ENCODE measurements around the gene TARS1. TPM values are rescaled to one million over a fixed set of nuclear protein-coding genes. Genes with fewer than 3 reads are reported as not detected.

The TARS1 gene
- 100 to 1,000 TPM; 103 to 163 TPM for total RNA-seq
- long read RNA-seq, full-length matches to known transcripts: 202 of 238 reads
- long read RNA-seq, partial matches to known transcripts: 30 of 238 reads
- long read RNA-seq, other reads (novel, unspliced or antisense): 6 of 238 reads

- DNase-seq (peak; percentile 97 to 99), ATAC-seq (peak; percentile 92)
- intact Hi-C loops (cut with DNase I, micrococcal nuclease): no loop called here
Observed at GRCh38 chr5:33440482-33441240, at the start of gene TARS1. Gene TARS1, plus strand, starts transcription at chr5:33440965. Its CDS starts 122 bp downstream, at chr5:33441087.

- DNase-seq: no peak
- no peak for ATAC-seq
- intact Hi-C loops (cut with DNase I, micrococcal nuclease): no loop called here
Observed at GRCh38 chr5:33398501-33398900, 42.3 kb upstream of the TARS1 start.

GRCh38 chr5:33400675-33401074 lies 40.1 kb upstream of the TARS1 start:
- intact Hi-C loops (cut with DNase I, micrococcal nuclease): no loop called here

GRCh38 chr5:33401482-33402390 lies 39.0 kb upstream of the TARS1 start:
- ATAC-seq: no peak
- intact Hi-C loops (cut with DNase I, micrococcal nuclease): no loop called here

More at GRCh38 chr5:33400675-33401074, 40.1 kb upstream of the TARS1 start:
- DNase-seq (no peak), ATAC-seq (no peak)

GRCh38 chr5:33403187-33403586 lies 37.6 kb upstream of the TARS1 start:
- ATAC-seq: no peak
- DNase-seq: no peak
- intact Hi-C loops (cut with DNase I, micrococcal nuclease): no loop called here

More at GRCh38 chr5:33401482-33402390, 39.0 kb upstream of the TARS1 start:
- no peak for DNase-seq

GRCh38 chr5:33408816-33409215 lies 31.9 kb upstream of the TARS1 start:
- ATAC-seq (no peak), DNase-seq (no peak)
- intact Hi-C loops (cut with DNase I, micrococcal nuclease): no loop called here

GRCh38 chr5:33409435-33410170 lies 31.2 kb upstream of the TARS1 start:
- DNase-seq (peak; percentile 18 to 65), ATAC-seq (no peak)
- intact Hi-C loops (cut with DNase I, micrococcal nuclease): no loop called here

- ATAC-seq (no peak), DNase-seq (no peak)
- intact Hi-C loops (cut with DNase I, micrococcal nuclease): no loop called here
Observed at GRCh38 chr5:33410221-33410620, 30.5 kb upstream of the TARS1 start.

GRCh38 chr5:33411498-33411897 lies 29.3 kb upstream of the TARS1 start:
- ATAC-seq (no peak), DNase-seq (no peak)
- intact Hi-C loops (cut with DNase I, micrococcal nuclease): no loop called here

GRCh38 chr5:33415811-33416354 lies 24.9 kb upstream of the TARS1 start:
- intact Hi-C loops (cut with DNase I, micrococcal nuclease): no loop called here
- ATAC-seq (no peak), DNase-seq (no peak)

GRCh38 chr5:33417632-33418031 lies 23.1 kb upstream of the TARS1 start:
- ATAC-seq: no peak
- no peak for DNase-seq
- intact Hi-C loops (cut with DNase I, micrococcal nuclease): no loop called here

- intact Hi-C loops (cut with DNase I, micrococcal nuclease): no loop called here
- no peak for ATAC-seq
- DNase-seq: no peak
Observed at GRCh38 chr5:33420946-33421345, 19.8 kb upstream of the TARS1 start.

- ATAC-seq (no peak), DNase-seq (no peak)
- intact Hi-C loops (cut with DNase I, micrococcal nuclease): no loop called here
Observed at GRCh38 chr5:33422191-33422590, 18.6 kb upstream of the TARS1 start.

GRCh38 chr5:33423018-33423630 lies 17.6 kb upstream of the TARS1 start:
- DNase-seq: no peak
- ATAC-seq: peak; percentile 36

GRCh38 chr5:33425314-33425713 lies 15.5 kb upstream of the TARS1 start:
- intact Hi-C loops (cut with DNase I, micrococcal nuclease): loop anchor here in 1 of 2 donors (5.0 kb wide), 1 partner anchor 723 kb away; no protein-coding TSS in a partner anchor
- ATAC-seq: no peak
- DNase-seq: no peak

More at GRCh38 chr5:33423018-33423630, 17.6 kb upstream of the TARS1 start:
- intact Hi-C loops (cut with DNase I, micrococcal nuclease): no loop called here

- DNase-seq (no peak), ATAC-seq (no peak)
Observed at GRCh38 chr5:33430983-33431382, 9.8 kb upstream of the TARS1 start.

GRCh38 chr5:33432656-33433055 lies 8.1 kb upstream of the TARS1 start:
- ATAC-seq (no peak), DNase-seq (no peak)
- intact Hi-C loops (cut with DNase I, micrococcal nuclease): no loop called here

More at GRCh38 chr5:33430983-33431382, 9.8 kb upstream of the TARS1 start:
- intact Hi-C loops (cut with DNase I, micrococcal nuclease): no loop called here

All from left colon (tissue), 2 donors.